Tongue (tissue), 2 donors: ENCODE measurements around the gene NOC2L. TPM values are rescaled to one million over a fixed set of nuclear protein-coding genes. Genes with fewer than 3 reads are reported as not detected.

Source experiments
- DNase-seq: peaks from one replicate; pipeline ENCODE4 v3.0.0-alpha.2; 2015
- total RNA-seq: library from RNA; depleted of rRNA; stranded (reverse); fragments of >200 nt; gene quantifications from one replicate; pipeline ENCODE4 v1.2.3, GENCODE V29; 2014

The NOC2L gene
- total RNA-seq, 1 donor from 2014 or later = 56.0 TPM

DNA sequence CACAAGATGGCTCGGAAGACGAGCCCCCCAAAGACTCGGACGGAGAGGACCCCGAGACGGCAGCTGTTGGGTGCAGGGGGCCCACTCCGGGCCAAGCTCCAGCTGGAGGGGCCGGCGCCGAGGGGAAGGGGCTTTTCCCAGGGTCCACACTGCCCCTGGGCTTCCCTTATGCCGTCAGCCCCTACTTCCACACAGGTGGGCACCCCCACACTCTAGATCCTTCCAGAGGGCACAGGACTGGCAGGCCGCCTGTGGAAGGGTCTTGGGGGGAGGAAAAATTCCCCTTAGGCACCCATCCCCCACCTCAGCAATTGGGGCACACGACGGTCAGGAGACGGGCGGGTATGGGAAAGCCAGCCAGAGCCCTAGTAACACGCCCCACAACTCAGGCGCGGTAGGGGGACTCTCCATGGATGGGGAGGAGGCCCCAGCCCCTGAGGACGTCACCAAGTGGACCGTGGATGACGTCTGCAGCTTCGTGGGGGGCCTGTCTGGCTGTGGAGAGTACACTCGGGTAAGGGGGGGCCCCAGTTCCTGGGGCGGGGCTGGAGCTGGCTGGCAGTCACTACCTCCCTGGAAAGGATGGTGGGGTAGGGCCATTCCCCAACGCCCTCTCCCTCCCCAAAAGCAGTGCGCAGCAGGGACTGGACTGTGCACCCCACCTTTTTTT is 16.1 kb downstream of the NOC2L start:
- peak; percentile 54 for DNase-seq

DNA sequence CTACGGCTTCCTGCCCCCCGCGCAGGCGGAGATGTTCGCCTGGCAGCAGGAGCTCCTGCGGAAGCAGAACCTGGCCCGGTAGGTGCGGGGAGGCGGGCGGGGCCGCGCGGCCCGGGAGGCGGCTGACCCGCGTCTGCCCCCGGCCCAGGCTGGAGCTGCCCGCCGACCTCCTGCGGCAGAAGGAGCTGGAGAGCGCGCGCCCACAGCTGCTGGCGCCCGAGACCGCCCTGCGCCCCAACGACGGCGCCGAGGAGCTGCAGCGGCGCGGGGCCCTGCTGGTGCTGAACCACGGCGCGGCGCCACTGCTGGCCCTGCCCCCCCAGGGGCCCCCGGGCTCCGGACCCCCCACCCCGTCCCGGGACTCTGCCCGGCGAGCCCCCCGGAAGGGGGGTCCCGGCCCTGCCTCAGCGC is 16.6 kb downstream of the NOC2L start:
- no peak for DNase-seq

DNA sequence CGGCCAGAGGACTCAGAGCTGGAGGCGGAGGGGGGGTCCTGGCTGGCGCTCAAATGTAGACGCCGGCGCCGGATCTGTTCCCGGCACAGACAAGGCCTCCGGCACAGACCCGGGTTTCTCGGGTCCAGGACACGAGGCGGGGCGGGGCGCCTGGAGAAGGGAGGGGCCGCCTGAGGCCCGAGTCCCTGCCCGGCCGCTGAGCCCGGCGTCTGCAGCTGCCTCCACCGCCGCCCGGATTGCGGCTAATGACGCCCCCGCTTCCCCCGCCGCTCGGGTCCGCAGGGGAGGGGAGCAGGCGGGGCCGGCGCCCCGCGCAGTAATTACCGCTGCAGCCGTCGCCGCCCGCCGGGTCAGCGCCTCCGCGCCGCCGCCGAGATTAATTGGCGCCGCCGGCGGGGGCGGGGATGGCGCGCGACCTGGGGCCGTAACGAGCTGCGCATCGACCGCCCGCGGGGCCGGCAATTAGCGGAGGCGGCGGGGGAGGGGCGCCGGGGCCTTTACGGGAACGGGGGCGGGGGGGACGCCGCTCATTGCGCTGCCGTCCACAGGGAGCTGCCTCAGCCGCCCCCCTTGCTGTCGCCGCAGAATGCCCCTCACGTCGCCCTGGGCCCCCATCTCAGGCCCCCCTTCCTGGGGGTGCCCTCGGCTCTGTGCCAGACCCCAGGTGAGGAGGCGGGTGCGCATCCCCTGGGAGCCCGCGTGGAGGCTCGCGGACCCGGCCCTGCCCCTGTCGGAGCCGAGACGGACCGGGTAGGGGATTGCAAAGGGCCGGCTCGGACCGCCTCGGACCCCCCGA is 17.3 kb downstream of the NOC2L start:
- peak; percentile 85 for DNase-seq

DNA sequence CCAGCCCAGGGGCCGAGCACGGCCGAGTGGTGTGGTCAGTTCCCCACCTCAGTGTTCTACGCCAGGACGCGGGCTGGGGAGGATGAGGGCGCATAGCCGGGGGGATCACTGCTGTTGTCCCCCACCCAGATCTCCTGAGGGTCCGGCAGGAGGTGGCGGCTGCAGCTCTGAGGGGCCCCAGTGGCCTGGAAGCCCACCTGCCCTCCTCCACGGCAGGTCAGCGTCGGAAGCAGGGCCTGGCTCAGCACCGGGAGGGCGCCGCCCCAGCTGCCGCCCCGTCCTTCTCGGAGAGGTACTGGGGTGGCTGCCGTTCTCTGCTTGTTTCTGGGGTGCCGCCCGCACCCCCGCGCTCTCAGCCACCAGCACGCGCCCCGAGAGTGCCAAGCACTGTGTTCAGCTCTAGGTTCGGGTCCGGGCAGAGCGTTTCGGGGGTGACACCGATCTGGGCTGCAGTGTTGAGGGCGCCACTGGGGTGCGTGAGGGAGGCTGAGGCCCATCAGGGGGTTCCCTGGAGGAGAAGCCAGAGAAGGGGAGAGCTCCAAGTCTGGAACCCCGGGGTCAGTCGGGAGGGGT is 18.0 kb downstream of the NOC2L start:
- no peak for DNase-seq

DNA sequence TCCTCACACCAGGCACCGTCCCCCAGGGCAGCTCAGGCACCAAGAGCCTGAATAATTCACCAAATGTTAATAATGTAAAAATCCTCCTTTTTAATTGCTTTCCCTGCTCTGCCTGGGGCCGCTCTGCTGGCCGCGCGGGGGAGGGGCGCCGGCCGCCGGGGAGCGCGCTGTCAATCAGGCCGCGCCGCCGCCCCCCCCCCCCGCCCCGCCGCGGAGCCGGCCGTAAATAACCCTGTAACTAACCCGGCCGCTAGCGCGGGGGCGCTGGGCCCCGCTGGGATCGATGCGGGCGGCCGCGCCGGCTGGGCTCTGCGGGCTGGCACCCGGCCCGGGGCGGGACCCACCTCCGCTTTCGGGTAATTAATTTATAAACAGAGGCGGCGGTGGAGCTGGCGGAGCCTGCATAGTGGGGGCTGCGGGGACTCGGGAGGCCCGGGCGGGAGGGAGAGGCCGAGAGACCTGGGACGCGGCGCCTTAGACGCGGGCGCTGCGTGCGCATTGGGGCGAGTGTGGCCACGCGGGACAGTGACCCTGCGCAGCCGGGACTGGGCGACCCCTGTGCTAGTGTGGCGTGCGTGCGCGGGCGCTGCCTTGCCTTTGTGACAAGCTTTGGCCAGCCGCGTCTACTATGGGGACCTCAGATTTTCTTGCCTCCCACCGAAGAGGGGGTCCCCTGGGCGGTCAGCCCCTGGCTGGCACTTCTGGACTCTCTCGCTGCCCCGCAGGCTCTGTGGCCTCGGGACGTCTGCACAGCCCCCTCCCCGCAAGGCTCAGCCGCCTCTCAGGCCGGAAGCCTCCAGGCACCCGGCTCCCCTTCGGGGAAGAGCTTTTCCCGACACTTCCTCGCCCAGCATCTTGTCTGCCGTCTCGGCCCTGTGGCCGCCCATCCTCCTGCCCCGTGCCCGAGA is 18.7 kb downstream of the NOC2L start:
- peak; percentile 86 for DNase-seq

DNA sequence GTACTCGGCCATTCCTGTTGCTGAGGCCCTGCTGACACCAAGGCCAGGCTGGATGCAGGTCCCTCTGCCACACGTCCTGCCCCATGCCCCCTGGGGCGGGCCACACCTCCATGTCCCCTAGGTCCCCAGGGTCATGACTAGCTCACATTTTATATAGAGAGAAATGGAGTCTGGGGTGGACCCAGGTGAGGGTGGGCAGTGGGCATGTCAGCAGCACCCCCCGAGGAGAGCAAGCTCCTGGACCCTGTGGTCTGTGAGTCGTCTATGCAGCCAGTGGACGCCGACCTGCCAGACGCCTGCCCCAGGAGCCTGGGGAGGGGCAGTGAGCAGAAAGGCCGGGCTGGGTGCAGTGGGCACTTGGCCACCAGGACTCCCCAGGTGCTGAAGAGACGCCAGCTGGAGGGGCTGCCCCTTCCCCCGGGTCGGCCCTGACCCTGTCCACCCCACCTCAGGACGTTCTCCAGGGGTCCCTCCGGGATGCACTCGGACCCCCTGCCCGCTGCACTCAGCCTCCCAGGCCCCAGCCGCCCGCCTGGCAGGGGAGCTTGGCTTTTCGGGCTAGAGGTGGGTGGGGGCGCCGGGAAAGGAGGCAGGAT is 19.4 kb downstream of the NOC2L start:
- no peak for DNase-seq

DNA sequence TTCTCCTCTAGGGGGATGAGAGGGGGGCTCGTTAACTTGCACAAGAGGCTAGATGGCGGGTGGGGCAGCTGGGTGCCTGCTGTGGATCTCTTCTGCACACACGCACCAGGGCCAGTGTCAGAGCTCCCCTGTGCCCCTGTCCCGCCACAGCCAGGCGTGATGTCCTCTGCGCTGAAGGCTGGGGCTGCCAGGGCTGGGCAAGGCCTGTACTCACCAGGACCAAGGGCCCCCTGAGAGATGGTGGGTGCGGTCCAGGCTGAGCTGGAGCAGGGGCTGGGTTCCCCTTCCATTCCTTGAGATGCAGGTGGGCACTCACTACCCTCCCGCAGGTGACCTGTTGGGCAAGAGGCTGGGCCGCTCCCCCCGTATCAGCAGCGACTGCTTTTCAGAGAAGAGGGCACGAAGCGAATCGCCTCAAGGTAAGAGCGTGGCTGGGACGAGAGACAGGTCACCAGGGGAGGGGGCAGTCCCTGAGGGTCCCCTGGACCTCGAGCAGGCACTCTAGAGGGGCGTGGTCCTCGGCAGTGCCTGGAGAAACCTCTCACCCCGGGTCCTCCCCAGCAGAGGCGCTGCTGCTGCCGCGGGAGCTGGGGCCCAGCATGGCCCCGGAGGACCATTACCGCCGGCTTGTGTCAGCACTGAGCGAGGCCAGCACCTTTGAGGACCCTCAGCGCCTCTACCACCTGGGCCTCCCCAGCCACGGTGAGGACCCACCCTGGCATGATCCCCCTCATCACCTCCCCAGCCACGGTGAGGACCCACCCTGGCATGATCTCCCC is 20.2 kb downstream of the NOC2L start:
- no peak for DNase-seq

DNA sequence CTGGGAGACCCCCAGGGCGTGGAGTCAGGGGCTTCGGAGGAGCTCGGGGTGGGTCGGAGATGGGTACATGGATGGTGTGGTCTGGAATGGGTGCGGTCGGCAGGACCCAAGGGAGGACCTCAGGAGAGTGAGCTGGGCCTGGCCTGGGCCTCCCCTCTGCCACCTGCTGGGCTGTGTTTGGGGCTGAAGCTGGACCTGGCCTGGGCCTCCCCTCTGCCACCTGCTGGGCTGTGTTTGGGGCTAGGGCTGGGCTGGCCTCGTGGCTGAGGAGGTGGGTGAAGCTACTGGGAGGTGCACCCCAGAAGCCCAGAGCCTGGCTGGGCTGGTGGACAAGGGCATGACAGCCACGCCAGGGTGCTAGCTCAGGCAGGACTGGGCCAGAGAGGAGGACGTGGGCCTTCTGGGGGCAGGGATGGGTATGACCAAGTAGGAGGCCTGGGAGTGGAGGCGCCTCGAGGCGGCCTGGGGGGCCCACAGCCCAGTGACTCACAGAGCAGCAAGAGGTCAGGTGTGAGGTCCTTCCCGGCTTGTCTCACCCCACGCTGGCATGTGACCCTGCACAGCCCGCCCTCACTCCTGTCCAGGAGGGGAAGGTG is 20.9 kb downstream of the NOC2L start:
- DNase-seq = no peak

DNA sequence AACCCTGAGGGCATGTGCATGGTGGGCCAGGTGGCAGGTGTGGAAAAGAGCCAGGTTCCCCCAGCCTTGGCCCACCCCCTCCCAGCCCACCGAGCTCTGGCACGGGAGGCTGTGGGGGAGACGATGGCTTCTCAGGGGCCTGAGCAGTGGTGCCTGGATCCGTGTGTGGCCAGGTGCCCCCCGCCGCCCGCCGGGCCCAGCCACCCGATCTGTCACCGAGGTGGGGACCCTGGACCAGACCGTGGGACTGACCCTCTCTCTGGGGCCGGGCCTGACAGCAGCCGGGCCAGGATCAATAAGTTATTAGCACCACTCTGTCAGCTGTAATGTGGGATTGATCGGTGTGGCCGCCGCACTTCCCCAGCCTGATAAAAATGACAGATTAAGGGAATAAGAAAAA is 21.5 kb downstream of the NOC2L start:
- no peak for DNase-seq

DNA sequence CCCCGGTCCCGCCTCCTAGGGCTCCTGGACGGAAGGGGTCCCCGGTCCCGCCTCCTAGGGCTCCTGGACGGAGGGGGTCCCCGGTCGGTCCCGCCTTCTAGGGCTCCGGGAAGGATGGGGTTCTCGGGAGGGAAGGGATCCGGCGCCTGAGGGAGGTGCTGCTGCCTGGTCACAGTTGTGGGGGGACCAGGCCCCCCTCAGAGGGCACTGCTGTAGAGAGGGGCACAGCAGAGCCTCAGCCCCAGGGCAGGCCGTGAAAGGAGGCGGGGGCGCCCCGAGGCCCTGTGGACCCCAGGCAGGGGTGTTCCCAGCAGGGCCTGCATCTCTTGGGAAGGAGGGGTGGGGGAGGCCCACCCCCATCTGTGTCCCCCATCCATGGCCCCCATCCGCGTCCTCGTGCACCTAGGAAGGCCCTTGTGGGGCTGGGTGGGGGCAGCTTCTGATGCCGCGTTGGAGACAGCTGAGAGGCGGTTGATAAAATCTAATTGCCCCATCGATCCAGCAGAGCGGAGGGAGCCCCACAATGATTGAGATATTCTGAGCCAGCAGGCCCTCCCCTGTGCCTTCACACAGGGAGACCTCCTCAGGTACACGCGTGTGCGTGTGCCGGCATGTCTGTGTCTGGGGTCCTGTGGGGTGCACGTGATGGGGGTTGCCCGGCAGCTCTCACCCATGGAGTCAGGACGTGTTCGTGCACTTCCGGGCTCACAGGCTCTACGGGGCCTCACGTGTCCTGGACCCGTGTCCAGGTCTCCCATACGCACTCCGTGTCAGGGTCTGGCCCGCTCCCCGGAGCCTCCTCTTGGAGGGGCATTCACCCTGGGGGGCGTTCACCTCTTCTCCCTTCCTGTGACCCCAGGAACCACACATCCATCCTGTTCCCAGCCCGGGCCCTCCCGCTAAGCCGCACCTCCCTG is 22.4 kb downstream of the NOC2L start:
- DNase-seq = no peak

DNA sequence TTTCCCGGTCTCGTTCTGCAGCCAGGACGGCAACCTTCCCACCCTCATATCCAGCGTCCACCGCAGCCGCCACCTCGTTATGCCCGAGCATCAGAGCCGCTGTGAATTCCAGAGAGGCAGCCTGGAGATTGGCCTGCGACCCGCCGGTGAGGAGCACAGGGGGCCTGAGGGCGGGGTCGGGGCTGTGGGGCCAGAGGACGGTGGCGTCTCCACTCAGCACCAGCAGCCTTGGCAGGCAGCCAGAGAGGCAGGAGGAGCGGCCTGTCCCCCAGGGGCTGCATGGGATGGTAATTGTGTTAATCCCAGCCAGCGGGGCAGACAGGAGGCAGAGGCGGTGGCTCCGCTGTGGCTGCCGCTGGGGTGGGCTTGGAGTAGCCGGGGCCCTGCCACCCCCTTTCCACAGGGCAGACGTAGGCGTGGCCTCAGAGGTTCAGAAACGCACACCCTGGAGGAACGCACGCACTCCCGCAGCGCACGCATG is 23.3 kb downstream of the NOC2L start:
- peak; percentile 81 for DNase-seq

DNA sequence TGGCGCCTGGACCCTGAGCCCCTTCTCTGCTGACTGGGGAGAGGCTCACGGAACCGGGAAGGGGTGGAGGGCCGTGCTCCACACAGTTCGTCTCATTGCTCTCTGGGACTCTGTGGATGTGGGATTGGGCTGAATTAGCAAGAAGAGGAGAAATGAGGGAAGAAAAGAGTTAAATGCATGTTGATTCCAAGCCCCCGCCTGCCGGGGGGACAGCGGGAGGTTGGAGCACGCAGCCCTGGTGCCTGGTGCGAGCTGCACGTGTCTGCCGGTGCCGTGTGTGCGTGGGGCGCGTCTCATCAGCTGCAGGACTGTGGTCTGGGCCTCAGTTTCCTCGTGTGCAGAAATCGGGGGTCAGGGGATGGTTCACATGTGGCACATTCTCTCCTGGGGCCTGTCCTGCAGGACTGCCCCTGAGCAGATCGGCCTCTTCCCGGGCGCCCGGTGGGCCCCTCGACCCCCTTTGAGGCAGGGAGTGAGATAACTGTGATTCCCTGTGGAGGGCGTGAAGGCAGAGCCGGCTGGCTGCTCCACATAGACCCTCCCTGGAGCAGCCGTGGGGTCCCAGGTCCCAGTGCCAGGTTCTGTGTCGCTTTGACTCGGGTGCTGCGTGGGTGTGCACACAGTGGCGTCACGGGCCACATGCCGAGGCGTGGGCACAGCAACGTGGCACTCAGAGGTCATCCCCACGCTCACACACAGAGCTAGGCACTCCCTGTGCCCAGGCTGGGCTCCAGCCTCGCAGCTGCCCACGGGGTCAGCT is 23.9 kb downstream of the NOC2L start:
- no peak for DNase-seq

DNA sequence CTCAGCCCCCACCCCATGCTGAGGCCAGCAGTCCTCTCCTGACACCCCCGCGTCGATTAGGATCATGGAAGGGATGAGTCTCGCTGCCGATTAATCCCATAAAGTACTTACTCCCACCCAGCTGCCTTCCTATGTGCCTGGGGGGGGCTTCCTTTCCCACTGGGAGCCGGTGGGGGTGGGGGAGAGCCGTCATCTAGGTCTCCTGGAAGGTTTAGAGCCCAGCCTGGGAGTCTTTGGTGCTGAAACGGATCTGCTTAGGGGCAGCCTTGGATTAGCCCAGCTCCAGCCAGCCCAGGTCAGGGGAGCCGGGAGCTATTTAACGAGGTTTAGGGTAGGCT is 25.5 kb downstream of the NOC2L start:
- no peak for DNase-seq

DNA sequence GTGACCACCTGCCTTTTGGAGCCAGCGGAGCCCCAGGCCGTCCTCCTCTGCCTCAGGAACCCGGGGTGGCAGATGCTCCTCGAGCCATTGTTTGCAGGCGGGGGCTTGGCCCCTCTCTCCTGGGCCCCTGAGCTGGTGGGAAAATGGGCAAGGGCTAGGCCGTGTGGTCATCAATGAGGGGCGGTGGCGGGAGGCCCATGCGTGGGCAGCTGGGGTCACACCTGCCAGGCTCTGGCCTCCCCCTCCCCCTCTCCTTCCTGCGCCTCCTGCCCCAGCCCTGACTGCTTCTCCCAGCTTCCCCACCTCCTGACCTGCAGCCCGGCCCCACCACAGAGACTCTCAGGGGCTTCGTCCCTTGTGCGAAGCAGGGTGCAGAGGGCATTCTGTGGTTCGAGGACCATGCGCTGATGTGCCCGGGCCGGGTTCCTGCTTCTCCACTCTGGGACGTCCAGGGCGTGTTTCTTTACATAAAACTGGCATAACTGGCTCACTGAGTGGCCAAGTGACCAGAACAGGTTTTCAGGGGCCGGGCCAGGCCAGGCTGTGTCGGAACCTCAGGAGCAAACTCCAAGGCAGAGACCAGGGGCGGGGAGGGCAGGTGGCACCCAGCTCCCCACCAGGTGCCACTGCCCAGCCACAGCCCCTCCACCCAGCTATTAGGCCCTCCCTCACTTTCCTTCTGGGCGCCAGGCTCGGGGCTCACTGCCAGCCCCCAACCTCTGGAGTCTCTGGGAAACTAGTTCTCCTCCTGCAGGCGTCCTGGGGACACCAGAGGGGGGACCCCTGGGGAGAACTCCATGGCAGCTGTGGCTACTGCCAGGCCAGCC is 26.1 kb downstream of the NOC2L start:
- no peak for DNase-seq

DNA sequence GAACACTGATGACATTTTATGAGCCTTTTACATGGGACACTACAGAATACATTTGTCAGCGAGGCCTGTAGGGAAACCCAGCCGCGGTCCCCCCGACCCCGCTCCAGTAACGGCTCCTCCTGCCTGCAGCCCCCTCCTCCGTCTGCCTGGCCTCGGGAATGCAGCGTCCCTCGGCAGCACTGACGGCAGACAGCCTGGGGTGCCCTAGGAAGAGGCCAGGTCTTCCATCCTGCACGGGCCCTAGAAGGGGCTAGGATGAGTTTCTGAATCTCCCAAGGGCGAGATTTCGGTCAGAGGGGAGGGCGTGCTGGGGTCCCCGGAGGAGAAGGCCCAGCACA is 26.9 kb downstream of the NOC2L start:
- no peak for DNase-seq

DNA sequence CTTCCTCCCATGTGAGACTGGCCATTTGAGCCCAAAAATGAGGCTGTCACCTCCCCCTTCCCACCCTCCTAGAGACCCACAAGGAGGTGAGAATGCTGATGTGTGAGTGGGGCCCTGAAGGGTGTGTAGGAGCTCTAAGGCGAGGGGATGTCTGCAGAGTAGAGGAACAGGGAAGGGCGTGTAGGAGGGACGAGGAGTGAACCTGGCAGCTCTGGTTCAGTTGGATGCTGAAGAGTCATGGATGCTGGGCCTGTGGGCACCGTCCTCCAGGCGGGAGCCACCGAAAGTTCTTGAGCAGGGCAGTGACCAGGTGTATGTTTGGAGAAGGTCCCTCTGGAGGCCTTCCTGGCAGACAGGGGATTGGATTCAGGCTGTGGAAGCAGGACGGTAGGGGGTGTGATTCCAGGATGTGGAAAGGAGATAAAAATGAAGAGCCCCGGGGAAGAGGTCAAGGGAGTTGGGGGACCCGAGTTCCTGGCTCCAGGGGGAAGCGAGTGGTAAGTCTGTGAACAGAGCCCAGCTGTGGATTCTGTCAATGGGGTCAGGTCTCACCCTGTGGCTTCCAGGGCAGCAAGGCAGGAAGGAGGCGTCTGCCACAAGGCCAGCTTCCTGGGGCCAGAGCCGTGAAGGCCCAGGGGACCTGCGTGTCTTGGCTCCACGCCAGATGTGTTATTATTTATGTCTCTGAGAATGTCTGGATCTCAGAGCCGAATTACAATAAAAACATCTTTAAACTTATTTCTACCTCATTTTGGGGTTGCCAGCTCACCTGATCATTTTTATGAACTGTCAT is 27.5 kb downstream of the NOC2L start:
- no peak for DNase-seq

DNA sequence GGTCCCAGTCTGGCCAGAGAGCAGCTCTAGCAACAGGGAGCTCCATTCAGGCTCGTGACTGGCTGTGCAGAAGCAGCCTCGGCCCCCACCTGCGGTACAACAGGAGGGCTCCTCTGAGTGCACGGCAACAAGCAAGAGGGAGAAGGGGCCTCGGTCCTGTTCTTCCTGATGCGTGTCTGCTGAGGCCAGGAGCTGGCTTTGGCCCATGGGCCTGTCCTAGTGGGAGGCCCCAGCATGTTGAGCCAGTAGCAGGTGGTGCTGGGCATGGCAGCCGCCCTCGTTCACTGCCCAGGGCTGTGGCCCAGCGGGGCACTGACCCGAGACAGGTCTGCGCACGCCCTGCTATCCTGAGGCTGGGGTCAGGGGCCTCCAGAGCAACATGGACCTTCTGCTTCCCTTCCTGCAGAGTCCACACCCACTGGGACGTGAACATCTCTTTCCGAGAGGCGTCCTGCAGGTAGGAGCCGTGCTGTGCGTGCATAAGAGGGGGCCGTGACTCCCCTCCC is 28.4 kb downstream of the NOC2L start:
- DNase-seq = no peak
